Retinal pigment epithelial cell (primary cell): ENCODE measurements around the gene BRI3BP.
A peak's percentile ranks its signal among the peaks of the same experiment; 100 is the strongest.

Source experiments
- DNase-seq: peaks from one replicate; pipeline ENCODE4 v3.0.0-alpha.2; 2010; ENCODE audit warnings: low read depth
- H3K4me3 ChIP-seq: 2 replicates; pipeline ENCODE4 v1.5.1; 2011; ENCODE audit warnings: mild to moderate bottlenecking, low read length, control low read depth, moderate library complexity
- CTCF ChIP-seq: conservative IDR thresholded peaks from 2 replicates; pipeline ENCODE4 v1.5.1; 2011; ENCODE audit warnings: low read depth, low read length, control low read depth, inconsistent platforms

The BRI3BP gene

GRCh38 chr12:124993626-124994436 is at the start of gene BRI3BP:
TSS of gene BRI3BP (plus strand) at chr12:124993645. CDS start at chr12:124993791, 146 bp downstream.
- DNase-seq: no peak
- TF ChIP-seq CTCF: no peak
- peak within 1 kb of the TSS; percentile 64 for H3K4me3 ChIP-seq

- TF ChIP-seq CTCF: no peak
- H3K4me3 ChIP-seq: no peak overlapping the region
- no peak for DNase-seq
Observed at GRCh38 chr12:124946447-124946793, 47.0 kb upstream of the BRI3BP start.

- no peak for TF ChIP-seq CTCF
- no peak overlapping the region for H3K4me3 ChIP-seq
- no peak for DNase-seq
Observed at GRCh38 chr12:124947013-124947412, 46.4 kb upstream of the BRI3BP start.

- no peak for TF ChIP-seq CTCF
- no peak for DNase-seq
Observed at GRCh38 chr12:124947561-124948398, 45.7 kb upstream of the BRI3BP start.

GRCh38 chr12:124949066-124949465 is 44.4 kb upstream of the BRI3BP start:
- no peak for DNase-seq
- H3K4me3 ChIP-seq: no peak overlapping the region
- no peak for TF ChIP-seq CTCF

More at GRCh38 chr12:124947561-124948398, 45.7 kb upstream of the BRI3BP start:
- no peak overlapping the region for H3K4me3 ChIP-seq

GRCh38 chr12:124949779-124950728 is 43.4 kb upstream of the BRI3BP start:
- no peak for TF ChIP-seq CTCF
- DNase-seq: no peak
- H3K4me3 ChIP-seq: no peak overlapping the region
